NB4 (cell line): ENCODE data around the gene NADK.
"Not testable (repeated sequence)": the region's sequence is repeated elsewhere in the genome, so short reads cannot be mapped to it uniquely, and the experiment has no call there.

Experiments
- CTCF ChIP-seq: IDR thresholded peaks from one replicate; pipeline ENCODE4 v1.5.1; 2012; ENCODE audit warnings: low read depth, low read length
- MYC ChIP-seq: IDR thresholded peaks from 2 replicates; pipeline ENCODE4 v1.6.1; 2011; ENCODE audit warnings: low read depth, low read length

- not testable (repeated sequence) for TF ChIP-seq CTCF, MYC
Observed at GRCh38 chr1:1707241-1707640, 71.0 kb downstream of the NADK start.
